ENCODE data around the gene EIF3F. TPM values are rescaled to one million over a fixed set of nuclear protein-coding genes. Genes with fewer than 3 reads are reported as not detected.

EIF3F gene
- total and polyA plus RNA-seq, 2 donors (not counting 3 experiments of a cell fraction or from before 2014, with no cell fraction given) = 411 to 436 TPM

DNA sequence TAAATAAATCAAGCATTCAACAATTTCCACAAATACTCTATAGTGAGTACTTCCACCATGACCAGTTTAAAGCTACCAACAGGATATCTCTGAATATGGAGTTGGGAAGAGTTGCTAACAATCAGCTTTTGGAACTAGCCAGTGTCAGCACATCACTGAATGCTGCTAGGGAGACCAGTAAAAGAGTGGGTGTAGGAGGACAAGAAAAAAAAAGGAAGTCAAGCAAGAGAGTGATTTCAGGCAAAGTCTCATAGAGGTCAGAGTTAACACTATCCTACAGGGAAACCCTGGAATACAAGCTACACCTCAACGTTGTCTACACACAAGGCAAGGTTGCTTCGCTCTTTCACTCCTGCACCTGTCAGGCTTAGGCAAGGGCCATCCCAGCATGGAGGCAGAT, 24.2 kb downstream of the EIF3F start:
- ChIA-PET POLR2A (no interaction called here), CTCF (interaction anchor here (0.7 to 11.1 kb wide), 3 partner anchors 10 to 84 kb away, joined by 4 to 822 read pairs (median 7); no protein-coding TSS in a partner anchor)
- FAIRE-seq (no peak), DNase-seq (ENCODE audit: low read depth, low spot score) (no peak)
- H3K9ac ChIP-seq (replicated peaks; ENCODE audit: extremely low read depth, insufficient read depth, low read length) = no peak overlapping the region
- H3K4me2 ChIP-seq (ENCODE audit: insufficient read depth, low read length) = no peak overlapping the region
- intact Hi-C loops (cut with micrococcal nuclease) = no loop called here
- no peaks in the 10 kb centered on the region for H3K9me1 ChIP-seq (replicated peaks; ENCODE audit: control insufficient read depth, extremely low read depth, insufficient read depth, low read length)
- peaks cover 16 to 20% of the 10 kb centered on the region in 2 experiments for H3K27me3 ChIP-seq (ENCODE audit: control insufficient read depth in 2 of 2, insufficient read depth in 2 of 2, low read length in 2 of 2)
- H3K4me1 ChIP-seq (ENCODE audit: control insufficient read depth, extremely low read depth, insufficient read depth, low read length) = no peaks in the 10 kb centered on the region
- dilution Hi-C loops (cut with MboI; ENCODE audit: extremely low pct_ligation_motif_present, low sequenced_read_pairs) = no loop called here
- H3K4me3 ChIP-seq (replicated peaks in 1 of 3; ENCODE audit: insufficient read depth in 1 of 3, low read depth in 1 of 3, low read length in 3 of 3) = no peak overlapping the region
- no peak for TF ChIP-seq POLR2AphosphoS5 (IDR thresholded peaks at IDR 0.05; ENCODE audit: insufficient read depth, low read depth, low read length)
- TF ChIP-seq, protein P1, sequence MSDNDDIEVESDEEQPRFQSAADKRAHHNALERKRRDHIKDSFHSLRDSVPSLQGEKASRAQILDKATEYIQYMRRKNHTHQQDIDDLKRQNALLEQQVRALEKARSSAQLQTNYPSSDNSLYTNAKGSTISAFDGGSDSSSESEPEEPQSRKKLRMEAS (IDR thresholded peaks at IDR 0.05; ENCODE audit: insufficient read depth, insufficient read length) = no peak
- TF ChIP-seq EZH2 (IDR thresholded peaks at IDR 0.05; ENCODE audit: borderline replicate concordance, low read depth, low read length, severe bottlenecking) = no peak
- TF ChIP-seq, protein P2, sequence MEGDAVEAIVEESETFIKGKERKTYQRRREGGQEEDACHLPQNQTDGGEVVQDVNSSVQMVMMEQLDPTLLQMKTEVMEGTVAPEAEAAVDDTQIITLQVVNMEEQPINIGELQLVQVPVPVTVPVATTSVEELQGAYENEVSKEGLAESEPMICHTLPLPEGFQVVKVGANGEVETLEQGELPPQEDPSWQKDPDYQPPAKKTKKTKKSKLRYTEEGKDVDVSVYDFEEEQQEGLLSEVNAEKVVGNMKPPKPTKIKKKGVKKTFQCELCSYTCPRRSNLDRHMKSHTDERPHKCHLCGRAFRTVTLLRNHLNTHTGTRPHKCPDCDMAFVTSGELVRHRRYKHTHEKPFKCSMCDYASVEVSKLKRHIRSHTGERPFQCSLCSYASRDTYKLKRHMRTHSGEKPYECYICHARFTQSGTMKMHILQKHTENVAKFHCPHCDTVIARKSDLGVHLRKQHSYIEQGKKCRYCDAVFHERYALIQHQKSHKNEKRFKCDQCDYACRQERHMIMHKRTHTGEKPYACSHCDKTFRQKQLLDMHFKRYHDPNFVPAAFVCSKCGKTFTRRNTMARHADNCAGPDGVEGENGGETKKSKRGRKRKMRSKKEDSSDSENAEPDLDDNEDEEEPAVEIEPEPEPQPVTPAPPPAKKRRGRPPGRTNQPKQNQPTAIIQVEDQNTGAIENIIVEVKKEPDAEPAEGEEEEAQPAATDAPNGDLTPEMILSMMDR (IDR thresholded peaks at IDR 0.05; ENCODE audit: extremely low read depth in 1 of 2, insufficient read depth in 1 of 2, low read depth in 1 of 2, low read length in 2 of 2) = no peak
- no peak for TF ChIP-seq FOS (IDR thresholded peaks at IDR 0.05; ENCODE audit: borderline replicate concordance, insufficient read depth, low read length)
- TF ChIP-seq MYC (IDR thresholded peaks at IDR 0.05; ENCODE audit: low read depth, low read length) = no peak
- TF ChIP-seq JUN (IDR thresholded peaks at IDR 0.05; ENCODE audit: borderline replicate concordance, insufficient read depth, insufficient read length, low read depth) = no peak
- no peak for TF ChIP-seq POLR2A (IDR thresholded peaks at IDR 0.05; ENCODE audit: low read depth, low read length)
- no peak for TF ChIP-seq GATA2 (IDR thresholded peaks at IDR 0.05; ENCODE audit: insufficient read depth, insufficient read length, low read depth, low read length)
- H2AFZ ChIP-seq (ENCODE audit: low read depth, low read length) = no peak overlapping the region
- no peaks in the 10 kb centered on the region for H3K9me3 ChIP-seq (replicated peaks; ENCODE audit: control insufficient read depth, insufficient read depth, low read length)
- no peak overlapping the region for H3K27ac ChIP-seq (ENCODE audit: insufficient read depth, low read depth, low read length)
- no TSS peak for BruUV-seq (replicated peaks)
- no peaks in the 10 kb centered on the region for H3K36me3 ChIP-seq (ENCODE audit: control insufficient read depth in 2 of 2, extremely low read depth in 1 of 2, insufficient read depth in 2 of 2, low read length in 2 of 2)
- H4K20me1 ChIP-seq (replicated peaks; ENCODE audit: control insufficient read depth, extremely low read depth, insufficient read depth, low read length) = no peaks in the 10 kb centered on the region
- no peaks in the 10 kb centered on the region for H3K79me2 ChIP-seq (ENCODE audit: control insufficient read depth, insufficient read depth, low read length)
